T47D (cell line): ENCODE data around the gene CHST7.

ENCODE experiments used
- DNase-seq, 2 experiments: peaks; one replicate each; pipeline versions ENCODE4 v3.0.0 to v3.0.0-alpha.2; 2011 to 2012; ENCODE audit warnings: low read depth in 1 of 2, low spot score in 1 of 2
- JUND ChIP-seq: IDR thresholded peaks from 2 replicates; pipeline ENCODE4 v1.6.1; 2012; ENCODE audit warnings: low read depth
- in situ Hi-C: cut with HindIII; loops from 2 replicates; pipeline ENCODE4 v1.10.0; 2016; ENCODE audit warnings: low sequenced_read_pairs, low pct_unique_long_range_greater_than_20kb

The CHST7 gene

GRCh38 chrX:46554942-46555341 lies 18.6 kb upstream of the CHST7 start:
- peak in 1 of 2 experiments; percentile 48 for DNase-seq
- TF ChIP-seq JUND, result no peak
- in situ Hi-C loops, result no loop called here

GRCh38 chrX:46559062-46559461 lies 14.5 kb upstream of the CHST7 start:
- in situ Hi-C loops, result no loop called here
- no peak for DNase-seq

GRCh38 chrX:46561824-46562657 lies 11.5 kb upstream of the CHST7 start:
- DNase-seq, result no peak
- in situ Hi-C loops, result no loop called here
- no peak for TF ChIP-seq JUND

More at GRCh38 chrX:46559062-46559461, 14.5 kb upstream of the CHST7 start:
- no peak for TF ChIP-seq JUND

GRCh38 chrX:46567388-46567787 lies 6.2 kb upstream of the CHST7 start:
- in situ Hi-C loops, result no loop called here
- no peak for TF ChIP-seq JUND
- no peak for DNase-seq

DNA sequence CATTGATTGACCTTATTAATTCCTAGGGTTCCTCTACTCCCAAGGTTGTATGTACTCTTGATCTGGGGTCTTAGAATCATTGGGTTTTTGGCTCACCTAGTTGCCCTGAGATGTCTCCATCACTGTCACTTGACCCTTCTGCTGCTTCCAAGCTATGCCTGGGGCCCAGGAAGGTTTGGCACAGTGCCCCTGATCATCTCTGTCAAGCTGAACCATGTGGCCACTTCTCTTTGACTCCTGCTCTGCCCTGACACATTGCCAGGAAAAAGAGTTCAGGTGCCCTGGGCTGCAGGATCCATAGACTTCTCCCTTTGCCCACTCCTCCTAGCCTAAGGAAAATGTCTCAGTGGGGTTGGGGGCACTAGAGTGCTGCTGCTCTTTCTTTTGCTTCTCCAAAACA lies 3.9 kb upstream of the CHST7 start:
- in situ Hi-C loops, result no loop called here
- no peak for TF ChIP-seq JUND
- DNase-seq, result no peak

DNA sequence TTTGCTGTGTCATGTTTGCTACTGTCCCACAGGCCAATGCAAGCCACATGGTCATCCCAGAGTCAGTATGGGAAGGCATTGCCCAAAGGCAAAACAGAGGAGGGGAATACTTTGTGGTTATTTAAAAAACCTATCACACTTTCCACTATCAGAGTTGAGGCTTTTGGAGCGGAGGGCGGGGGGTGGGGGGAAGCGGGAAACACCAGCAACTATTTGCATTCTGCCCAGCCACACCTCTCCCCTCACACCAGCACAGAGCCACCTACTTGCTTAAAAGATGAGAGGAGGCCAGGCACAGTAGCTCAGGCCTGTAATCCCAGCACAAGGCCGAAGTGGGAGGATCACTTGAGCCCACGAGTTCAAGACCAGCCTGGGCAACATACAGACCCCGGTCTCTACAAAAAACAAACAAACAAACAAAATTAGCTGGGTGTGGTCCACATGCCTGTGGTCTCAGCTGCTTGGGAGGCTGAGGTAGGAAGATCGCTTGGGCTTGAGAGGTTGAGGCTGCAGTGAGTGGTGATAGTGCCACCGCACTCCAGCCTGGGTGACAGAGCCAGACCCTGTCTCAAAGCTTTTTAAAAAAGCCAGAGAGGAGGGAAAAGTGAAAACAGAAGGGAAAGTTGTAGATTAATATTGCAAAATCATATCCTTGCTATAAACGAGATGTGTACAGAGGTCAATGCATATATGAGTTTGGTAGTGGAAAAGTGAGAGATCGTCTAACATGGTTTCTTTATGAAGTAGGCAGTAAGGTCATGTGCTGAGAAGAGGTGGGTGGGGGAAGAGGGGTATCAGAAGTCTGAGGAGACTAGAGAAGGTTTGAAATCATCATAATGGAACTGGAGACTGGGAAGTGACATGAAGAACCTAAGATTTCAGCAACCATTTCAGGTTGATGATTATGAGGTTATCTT lies 1.9 kb upstream of the CHST7 start:
- TF ChIP-seq JUND, result no peak

GRCh38 chrX:46572340-46572936 lies 1.1 kb upstream of the CHST7 start:
- no peak for DNase-seq
- in situ Hi-C loops, result no loop called here
- no peak for TF ChIP-seq JUND

More for the DNA sequence above, 1.9 kb upstream of the CHST7 start:
- DNase-seq, result no peak
- in situ Hi-C loops, result no loop called here

DNA sequence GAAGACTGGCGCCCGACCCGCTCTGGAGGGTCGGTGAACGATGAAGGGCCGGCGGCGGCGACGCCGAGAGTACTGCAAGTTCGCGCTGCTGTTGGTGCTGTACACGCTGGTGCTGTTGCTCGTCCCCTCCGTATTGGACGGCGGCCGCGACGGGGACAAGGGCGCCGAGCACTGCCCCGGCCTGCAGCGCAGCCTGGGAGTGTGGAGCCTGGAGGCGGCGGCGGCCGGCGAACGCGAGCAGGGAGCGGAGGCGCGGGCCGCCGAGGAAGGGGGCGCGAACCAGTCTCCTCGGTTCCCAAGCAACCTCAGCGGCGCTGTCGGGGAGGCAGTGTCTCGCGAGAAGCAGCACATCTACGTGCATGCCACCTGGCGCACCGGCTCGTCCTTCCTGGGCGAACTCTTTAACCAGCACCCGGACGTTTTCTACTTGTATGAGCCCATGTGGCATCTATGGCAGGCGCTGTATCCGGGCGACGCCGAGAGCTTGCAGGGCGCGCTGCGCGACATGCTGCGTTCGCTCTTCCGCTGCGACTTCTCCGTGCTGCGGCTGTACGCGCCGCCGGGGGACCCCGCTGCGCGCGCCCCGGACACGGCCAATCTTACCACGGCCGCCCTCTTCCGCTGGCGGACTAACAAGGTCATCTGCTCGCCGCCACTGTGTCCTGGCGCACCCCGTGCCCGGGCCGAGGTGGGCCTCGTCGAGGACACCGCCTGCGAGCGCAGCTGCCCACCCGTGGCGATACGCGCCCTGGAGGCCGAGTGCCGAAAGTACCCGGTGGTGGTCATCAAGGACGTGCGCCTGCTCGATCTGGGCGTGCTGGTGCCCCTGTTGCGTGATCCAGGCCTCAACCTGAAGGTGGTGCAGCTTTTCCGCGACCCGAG lies 568 bp downstream of the CHST7 start:
- peak; percentile 50 to 73 for DNase-seq
- in situ Hi-C loops, result no loop called here
- no peak for TF ChIP-seq JUND

GRCh38 chrX:46574774-46575381 lies 1.3 kb downstream of the CHST7 start:
- TF ChIP-seq JUND, result no peak
- in situ Hi-C loops, result no loop called here

DNA sequence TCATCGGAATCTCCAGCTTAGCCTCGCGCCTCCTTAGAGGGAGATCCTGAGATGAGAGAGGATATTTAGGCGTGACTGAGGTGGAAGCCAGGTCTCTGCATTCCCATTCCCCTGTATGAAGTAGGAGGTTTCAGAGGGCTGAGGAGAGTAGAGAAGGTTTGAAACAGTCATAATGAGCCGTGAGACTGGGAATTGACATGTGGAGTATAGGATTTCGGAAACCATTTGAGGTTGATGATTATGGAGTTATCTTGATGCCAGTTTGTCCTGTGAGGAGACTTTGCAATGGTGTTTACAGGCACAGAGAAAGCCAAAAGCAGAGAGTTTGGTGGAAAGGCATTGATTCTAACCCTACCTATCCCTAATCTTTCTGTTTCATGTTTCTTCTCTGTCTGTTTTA lies 2.0 kb downstream of the CHST7 start:
- no peak for TF ChIP-seq JUND
- DNase-seq, result no peak
- in situ Hi-C loops, result no loop called here

More at GRCh38 chrX:46574774-46575381, 1.3 kb downstream of the CHST7 start:
- no peak for DNase-seq

GRCh38 chrX:46575991-46576392 lies 2.4 kb downstream of the CHST7 start:
- in situ Hi-C loops, result no loop called here
- peak in 1 of 2 experiments; percentile 12 for DNase-seq
- no peak for TF ChIP-seq JUND
